Prostate gland (tissue), 2 donors: ENCODE results near the gene RNF223. TPM values are rescaled to one million over a fixed set of nuclear protein-coding genes. Genes with fewer than 3 reads are reported as not detected.
"Not testable (repeated sequence)": the region's sequence is repeated elsewhere in the genome, so short reads cannot be mapped to it uniquely, and the experiment has no call there.

Experiments
- DNase-seq: peaks from one replicate; pipeline ENCODE4 v3.0.0-alpha.2; 2019; ENCODE audit warnings: low spot score
- H3K27ac ChIP-seq, 2 donors: fragments of 200-600 bp; sonication (generic); 2 replicates each; pipeline ENCODE4 v1.5.1; 2017 to 2019
- H3K27me3 ChIP-seq: fragments of 200-600 bp; sonication (generic); replicated peaks from 2 replicates; pipeline ENCODE4 v1.5.1; 2019; ENCODE audit not compliant: insufficient read depth
- H3K36me3 ChIP-seq, 2 donors: fragments of 200-600 bp; sonication (generic); 1 replicate in 1 of 2; 2 replicates in 1 of 2; pipeline versions ENCODE4 v1.5.1 to v1.8.1; 2017 to 2019
- H3K4me1 ChIP-seq: fragments of 200-600 bp; sonication (generic); replicated peaks from 2 replicates; pipeline ENCODE4 v1.5.1; 2019
- H3K4me3 ChIP-seq, 2 donors: fragments of 200-600 bp; sonication (generic); 2 replicates each; pipeline ENCODE4 v1.5.1; 2017 to 2019
- H3K9me3 ChIP-seq: fragments of 200-600 bp; sonication (generic); 2 replicates; pipeline ENCODE4 v1.5.1; 2017
- CTCF ChIP-seq, 4 experiments: fragments of 200-600 bp in 2 of 4; fragments of 450-650 bp in 2 of 4; sonication (generic) in 2 of 4; IDR thresholded peaks; 1 replicate in 3 of 4; 2 replicates in 1 of 4; pipeline ENCODE4 v1.5.1; 2016 to 2019; ENCODE audit warnings: antibody characterized with exemption in 4 of 4, mild to moderate bottlenecking in 2 of 4, moderate library complexity in 2 of 4
- POLR2A ChIP-seq: fragments of 450-650 bp; IDR thresholded peaks from one replicate; pipeline ENCODE4 v1.6.1; 2016; ENCODE audit warnings: antibody characterized with exemption, mild to moderate bottlenecking
- POLR2AphosphoS5 ChIP-seq: sonication (generic); formaldehyde crosslinking; IDR thresholded peaks from one replicate; pipeline ENCODE4 v1.6.1; 2017; ENCODE audit warnings: antibody characterized with exemption
- WGBS: methylation state at CpG from one replicate; pipeline ENCODE4 v1.1.5; 2018; 5-methylcytosine and 5-hydroxymethylcytosine counted together
- intact Hi-C: fragments of 100-400 bp; cut with DNase I; formaldehyde crosslinking; loops from one replicate; pipeline ENCODE4 v1.14.2; 2022
- total RNA-seq, 2 donors: library from RNA; depleted of rRNA; stranded (reverse); fragments of >200 nt; gene quantifications; one replicate each; pipeline ENCODE4 v1.1.0, GENCODE V29; 2016

Gene RNF223
- total RNA-seq, 2 donors from 2014 or later, result 1.4 to 1.8 TPM

DNA sequence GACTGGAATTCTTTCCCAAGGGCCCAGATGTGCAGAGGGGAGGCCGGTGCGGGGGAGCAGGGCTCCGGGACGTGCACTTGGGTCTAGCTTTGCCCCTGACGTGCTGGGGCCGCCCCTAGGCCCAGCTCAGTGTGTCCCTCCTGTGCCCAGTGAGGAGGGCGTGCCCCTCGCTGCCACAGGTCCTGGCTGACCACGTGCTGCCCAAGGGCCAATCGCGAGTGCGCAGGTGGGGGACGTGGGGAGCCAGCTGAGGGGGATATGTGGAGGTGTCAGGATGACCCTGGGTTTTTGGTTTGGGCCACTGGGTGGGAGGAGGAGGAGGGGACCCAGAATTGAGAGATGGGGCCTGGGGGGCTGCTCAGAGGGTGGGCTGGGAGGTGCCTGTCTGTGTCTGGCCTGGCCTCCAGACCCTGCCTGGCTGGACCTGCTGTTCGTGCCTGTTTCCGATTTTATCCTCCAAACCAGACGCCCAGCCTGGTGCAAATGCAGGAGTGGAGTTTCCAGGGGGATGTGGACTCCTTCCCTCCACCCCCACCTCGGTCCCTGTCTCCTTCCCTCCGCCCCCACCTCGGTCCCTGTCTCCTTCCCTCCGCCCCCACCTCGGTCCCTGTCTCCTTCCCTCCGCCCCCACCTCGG lies 6.1 kb upstream of the RNF223 start:
- peaks cover 9% of the 10 kb centered on the region for H3K4me1 ChIP-seq
- H3K9me3 ChIP-seq, result no peaks in the 10 kb centered on the region
- TF ChIP-seq POLR2AphosphoS5, result no peak
- TF ChIP-seq POLR2A, result no peak
- TF ChIP-seq CTCF (IDR thresholded peaks at IDR 0.05), result no peak
- H3K4me3 ChIP-seq, result peak overlapping the region; percentile 8 to 26
- H3K36me3 ChIP-seq, result no peaks in the 10 kb centered on the region
- no peak for DNase-seq
- under 1% methylated on average over 22 of the region's 23 CpGs for WGBS
- H3K27me3 ChIP-seq, result no peaks in the 10 kb centered on the region
- intact Hi-C loops, result no loop called here
- no peak overlapping the region for H3K27ac ChIP-seq

GRCh38 chr1:1079408-1080121 lies 5.5 kb upstream of the RNF223 start:
- WGBS, result under 1% methylated on average over 36 of the region's 38 CpGs

GRCh38 chr1:1077396-1077795 lies 3.3 kb upstream of the RNF223 start:
- H3K4me3 ChIP-seq, H3K27ac ChIP-seq, H3K4me1 ChIP-seq, H3K27me3 ChIP-seq, DNase-seq, H3K36me3 ChIP-seq, H3K9me3 ChIP-seq, intact Hi-C loops: not testable (repeated sequence)
- WGBS, result 79% methylated on average over 5 of the region's 21 CpGs

More at GRCh38 chr1:1079408-1080121, 5.5 kb upstream of the RNF223 start:
- peak overlapping the region; percentile 8 to 26 for H3K4me3 ChIP-seq
- no peak overlapping the region for H3K27ac ChIP-seq
- no peak for DNase-seq
- no peaks in the 10 kb centered on the region for H3K36me3 ChIP-seq
- intact Hi-C loops, result no loop called here
- TF ChIP-seq POLR2AphosphoS5 (peak; percentile 6), POLR2A (peak; percentile 24), CTCF (IDR thresholded peaks at IDR 0.05) (no peak)
- no peaks in the 10 kb centered on the region for H3K9me3 ChIP-seq
- no peaks in the 10 kb centered on the region for H3K27me3 ChIP-seq
- peaks cover 9% of the 10 kb centered on the region for H3K4me1 ChIP-seq

- DNase-seq, result no peak
- 54% methylated on average over 17 of the region's 21 CpGs for WGBS
- intact Hi-C loops, result no loop called here
- Histone ChIP-seq H3K27me3 (no peaks in the 10 kb centered on the region), H3K9me3 (no peaks in the 10 kb centered on the region), H3K4me3 (no peak overlapping the region), H3K4me1 (peaks cover 9% of the 10 kb centered on the region), H3K27ac (no peak overlapping the region), H3K36me3 (no peaks in the 10 kb centered on the region)
- TF ChIP-seq CTCF (IDR thresholded peaks at IDR 0.05) (no peak), POLR2AphosphoS5 (no peak), POLR2A (no peak)
These were observed 1.2 kb upstream of the RNF223 start for GRCh38 chr1:1075148-1075935.

DNA sequence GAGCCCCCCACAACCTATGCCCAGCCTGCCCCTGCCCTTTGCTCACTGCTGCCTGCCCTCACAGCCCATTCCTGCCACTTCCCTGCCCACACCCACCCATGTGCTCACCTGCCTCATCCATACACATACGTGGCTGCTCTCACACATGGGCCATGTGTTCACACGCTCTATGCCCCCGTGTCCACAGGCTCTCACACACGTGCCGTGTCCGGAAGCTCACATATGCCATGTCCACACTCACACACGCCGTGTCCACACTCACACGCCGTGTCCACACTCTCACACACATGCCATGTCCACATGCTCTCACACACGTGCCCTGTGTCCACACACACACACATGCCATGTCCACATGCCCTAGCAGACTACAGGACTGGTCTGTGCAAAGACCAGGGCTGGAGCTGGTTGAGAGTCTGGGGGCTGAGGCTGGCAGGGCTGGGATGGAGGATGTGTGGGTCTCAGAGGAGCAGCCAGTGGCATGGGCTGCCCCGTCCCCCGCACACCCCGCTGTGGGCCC lies 583 bp upstream of the RNF223 start:
- TF ChIP-seq POLR2A, result no peak
- no peak for TF ChIP-seq CTCF (IDR thresholded peaks at IDR 0.05)
- TF ChIP-seq POLR2AphosphoS5, result no peak
- intact Hi-C loops, result no loop called here

More for the DNA sequence above, 583 bp upstream of the RNF223 start:
- Histone ChIP-seq H3K9me3 (no peaks in the 10 kb centered on the region), H3K27me3 (no peaks in the 10 kb centered on the region), H3K4me1 (peaks cover 4% of the 10 kb centered on the region), H3K27ac (no peak overlapping the region), H3K4me3 (no peak overlapping the region), H3K36me3 (no peaks in the 10 kb centered on the region)
- no peak for DNase-seq
- 76% methylated on average over 14 of the region's 14 CpGs for WGBS
